ENCODE measurements around the gene ZNF516. TPM values are rescaled to one million over a fixed set of nuclear protein-coding genes. Genes with fewer than 3 reads are reported as not detected.

The ZNF516 gene
- total RNA-seq, 1 donor from 2014 or later: 83.2 TPM

DNA sequence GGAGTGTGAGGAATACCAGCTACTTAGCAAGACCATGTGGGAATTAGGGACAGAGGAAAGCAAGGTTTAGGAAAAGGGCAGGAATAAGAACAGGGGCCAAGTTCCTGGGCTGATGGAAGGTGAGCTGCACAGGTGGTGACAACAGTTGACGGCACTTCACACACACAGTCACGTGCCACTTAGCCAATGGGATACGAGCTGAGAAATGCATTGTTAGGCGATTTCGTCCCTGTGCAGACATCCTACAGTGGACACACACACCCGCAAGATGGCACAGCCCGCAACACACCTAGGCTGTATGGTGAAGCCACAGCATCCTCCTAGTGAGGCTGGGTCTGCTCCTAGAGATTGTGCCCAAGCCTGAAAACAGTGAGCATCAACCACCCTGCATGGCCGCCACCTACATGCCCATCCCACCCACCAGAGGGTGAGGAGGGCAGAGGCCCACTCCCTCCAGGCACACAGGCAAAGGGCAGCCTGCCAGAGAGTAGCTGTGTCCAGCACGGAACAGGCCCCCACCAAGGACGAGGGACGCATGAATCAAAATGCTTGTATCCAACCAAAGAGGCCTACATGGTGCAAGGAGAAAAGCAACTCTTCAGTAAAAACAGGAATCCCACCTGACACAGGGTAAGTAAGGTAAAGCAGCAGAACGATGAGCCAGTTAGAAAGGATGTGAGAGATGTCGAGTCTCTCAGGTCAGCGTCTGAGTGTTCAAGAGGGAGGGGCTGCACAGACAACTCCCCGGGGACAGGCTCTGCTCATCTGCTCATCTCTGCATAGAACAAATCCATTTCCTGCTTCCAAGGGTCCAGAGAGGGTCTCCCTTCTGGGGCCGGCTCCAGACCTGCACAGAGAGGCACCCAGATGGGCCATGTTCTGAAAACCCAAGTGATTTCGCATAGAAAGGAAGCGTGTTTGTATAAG lies 51.3 kb downstream of the ZNF516 start:
- H3K4me3 Mint-ChIP-seq (ENCODE audit: unreplicated experiment): peak overlapping the region; percentile 53
- TF ChIP-seq, protein P1, sequence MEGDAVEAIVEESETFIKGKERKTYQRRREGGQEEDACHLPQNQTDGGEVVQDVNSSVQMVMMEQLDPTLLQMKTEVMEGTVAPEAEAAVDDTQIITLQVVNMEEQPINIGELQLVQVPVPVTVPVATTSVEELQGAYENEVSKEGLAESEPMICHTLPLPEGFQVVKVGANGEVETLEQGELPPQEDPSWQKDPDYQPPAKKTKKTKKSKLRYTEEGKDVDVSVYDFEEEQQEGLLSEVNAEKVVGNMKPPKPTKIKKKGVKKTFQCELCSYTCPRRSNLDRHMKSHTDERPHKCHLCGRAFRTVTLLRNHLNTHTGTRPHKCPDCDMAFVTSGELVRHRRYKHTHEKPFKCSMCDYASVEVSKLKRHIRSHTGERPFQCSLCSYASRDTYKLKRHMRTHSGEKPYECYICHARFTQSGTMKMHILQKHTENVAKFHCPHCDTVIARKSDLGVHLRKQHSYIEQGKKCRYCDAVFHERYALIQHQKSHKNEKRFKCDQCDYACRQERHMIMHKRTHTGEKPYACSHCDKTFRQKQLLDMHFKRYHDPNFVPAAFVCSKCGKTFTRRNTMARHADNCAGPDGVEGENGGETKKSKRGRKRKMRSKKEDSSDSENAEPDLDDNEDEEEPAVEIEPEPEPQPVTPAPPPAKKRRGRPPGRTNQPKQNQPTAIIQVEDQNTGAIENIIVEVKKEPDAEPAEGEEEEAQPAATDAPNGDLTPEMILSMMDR (IDR thresholded peaks at IDR 0.05; ENCODE audit: unreplicated experiment): no peak
- H3K4me1 Mint-ChIP-seq (ENCODE audit: unreplicated experiment): peaks cover 46% of the 10 kb centered on the region
- no peak for DNase-seq (ENCODE audit: low spot score)
- peaks cover 15% of the 10 kb centered on the region for H3K27me3 Mint-ChIP-seq (ENCODE audit: unreplicated experiment)
- H3K9me3 Mint-ChIP-seq (ENCODE audit: unreplicated experiment): no peaks in the 10 kb centered on the region
- peaks cover 13% of the 10 kb centered on the region for H3K36me3 Mint-ChIP-seq (ENCODE audit: low read depth, unreplicated experiment)
- peak overlapping the region; percentile 2 for H3K27ac Mint-ChIP-seq (ENCODE audit: unreplicated experiment)

- H3K4me1 Mint-ChIP-seq (ENCODE audit: unreplicated experiment): peaks cover 37% of the 10 kb centered on the region
- no peak overlapping the region for H3K27ac Mint-ChIP-seq (ENCODE audit: unreplicated experiment)
- TF ChIP-seq, protein P1 (IDR thresholded peaks at IDR 0.05; ENCODE audit: unreplicated experiment): no peak
- H3K27me3 Mint-ChIP-seq (ENCODE audit: unreplicated experiment): peaks cover 11% of the 10 kb centered on the region
- H3K4me3 Mint-ChIP-seq (ENCODE audit: unreplicated experiment): no peak overlapping the region
- peaks cover 15% of the 10 kb centered on the region for H3K36me3 Mint-ChIP-seq (ENCODE audit: low read depth, unreplicated experiment)
- no peak for DNase-seq (ENCODE audit: low spot score)
- H3K9me3 Mint-ChIP-seq (ENCODE audit: unreplicated experiment): no peaks in the 10 kb centered on the region
These were observed 52.5 kb downstream of the ZNF516 start for GRCh38 chr18:76442413-76443171.

- TF ChIP-seq, protein P1 (IDR thresholded peaks at IDR 0.05; ENCODE audit: unreplicated experiment): no peak
- H3K27me3 Mint-ChIP-seq (ENCODE audit: unreplicated experiment): peaks cover 9% of the 10 kb centered on the region
These were observed 53.2 kb downstream of the ZNF516 start for GRCh38 chr18:76441668-76442412.

DNA sequence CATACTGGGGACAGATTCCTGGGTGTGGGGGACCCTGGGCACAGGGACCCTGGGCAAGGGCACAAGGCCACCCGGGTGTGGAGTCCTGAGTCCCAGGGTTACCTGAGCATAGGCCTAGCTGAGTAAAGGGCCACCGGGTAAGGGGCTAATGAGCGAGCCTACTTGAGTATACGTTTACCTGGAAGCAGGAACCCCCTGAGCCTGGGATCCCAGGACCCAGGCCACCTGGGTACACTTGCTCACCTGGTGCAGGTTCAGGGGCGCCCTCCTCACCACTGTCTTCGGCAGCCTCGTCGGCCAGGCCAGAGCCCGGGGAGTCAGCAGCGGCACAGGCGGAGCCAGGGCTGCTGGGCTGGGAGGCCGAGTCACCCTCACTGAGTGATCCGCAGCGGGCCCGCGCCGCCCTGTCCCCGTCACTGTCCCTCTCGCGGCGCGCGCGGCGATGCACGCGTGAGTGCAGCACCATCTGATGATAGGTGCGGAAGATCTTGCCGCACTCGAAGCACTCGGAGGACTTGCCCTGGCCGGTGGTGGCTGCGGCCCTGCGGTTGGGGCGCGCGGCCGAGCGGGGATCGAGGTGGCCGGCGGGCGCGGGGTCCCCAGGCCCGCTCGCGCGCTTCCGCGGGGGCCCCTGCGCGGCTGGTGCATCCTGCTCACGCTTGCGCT lies 53.9 kb downstream of the ZNF516 start:
- peaks cover 37% of the 10 kb centered on the region for H3K4me1 Mint-ChIP-seq (ENCODE audit: unreplicated experiment)
- H3K27ac Mint-ChIP-seq (ENCODE audit: unreplicated experiment): no peak overlapping the region
- no peak for DNase-seq (ENCODE audit: low spot score)
- H3K27me3 Mint-ChIP-seq (ENCODE audit: unreplicated experiment): peaks cover 8% of the 10 kb centered on the region
- H3K36me3 Mint-ChIP-seq (ENCODE audit: low read depth, unreplicated experiment): peaks cover 20% of the 10 kb centered on the region
- TF ChIP-seq, protein P1 (IDR thresholded peaks at IDR 0.05; ENCODE audit: unreplicated experiment): no peak
- peak overlapping the region; percentile 31 for H3K4me3 Mint-ChIP-seq (ENCODE audit: unreplicated experiment)
- no peaks in the 10 kb centered on the region for H3K9me3 Mint-ChIP-seq (ENCODE audit: unreplicated experiment)

More at GRCh38 chr18:76441668-76442412, 53.2 kb downstream of the ZNF516 start:
- no peak for DNase-seq (ENCODE audit: low spot score)
- Mint-ChIP-seq H3K4me3 (ENCODE audit: unreplicated experiment) (no peak overlapping the region), H3K9me3 (ENCODE audit: unreplicated experiment) (no peaks in the 10 kb centered on the region), H3K36me3 (ENCODE audit: low read depth, unreplicated experiment) (peaks cover 20% of the 10 kb centered on the region), H3K4me1 (ENCODE audit: unreplicated experiment) (peaks cover 37% of the 10 kb centered on the region), H3K27ac (ENCODE audit: unreplicated experiment) (no peak overlapping the region)
